HCT116 (cell line): ENCODE measurements around the gene ZBTB5. TPM values are rescaled to one million over a fixed set of nuclear protein-coding genes. Genes with fewer than 3 reads are reported as not detected.
A peak's percentile ranks its signal among the peaks of the same experiment; 100 is the strongest.

ENCODE experiments used
- ATAC-seq: fragments of 200-7000 bp; cut with Tn5 transposase; 2 replicates; pipeline ENCODE4 v1.9.1; 2020; ENCODE audit warnings: mild to moderate bottlenecking, moderate library complexity
- BruUV-seq: library from RNA; stranded (reverse); fragments of 400-500 nt; replicated peaks from 2 replicates; lab custom pipeline; 2021; lab: Mats Ljungman, UMichigan
- CTCF ChIA-PET: fragments of 300-600 bp; sonication (Branson Sonifier 250); formaldehyde crosslinking; loops from one replicate; lab custom pipeline; 2021; ENCODE audit warnings: antibody characterized with exemption; lab: Charles Lee
- POLR2A ChIA-PET: fragments of 300-600, 350-600 bp; sonication (Branson Sonifier 250); formaldehyde crosslinking; loops from one replicate; lab custom pipeline; 2021; ENCODE audit warnings: antibody characterized with exemption; lab: Charles Lee
- RAD21 ChIA-PET, 2 experiments: fragments of 300-600 bp; sonication (Branson Sonifier 250); formaldehyde crosslinking; loops; one replicate each; lab custom pipeline; 2023; ENCODE audit warnings: low total read pairs in 2 of 2; ENCODE audit not compliant: uncharacterized antibody in 2 of 2, unreplicated experiment in 2 of 2, low non-redundant PET in 1 of 2; lab: Charles Lee
- DNase-seq: peaks from one replicate; pipeline ENCODE4 v3.0.0-alpha.2; 2010; ENCODE audit warnings: low read depth, low spot score
- H2AFZ ChIP-seq: fragments of 200-600 bp; shearing (Covaris generic), sonication (generic); 2 replicates; pipeline ENCODE4 v1.6.1; 2017; ENCODE audit warnings: low read depth, mixed run types, mixed read lengths, antibody characterized with exemption, low read length; ENCODE audit not compliant: poor library complexity, severe bottlenecking
- H3K27ac ChIP-seq: 2 replicates; pipeline ENCODE4 v1.5.1; 2012; ENCODE audit warnings: low read depth, low read length
- H3K27me3 ChIP-seq: fragments of 200-600 bp; sonication (generic); 2 replicates; pipeline ENCODE4 v1.6.1; 2016; ENCODE audit warnings: mixed run types, low read length, mixed read lengths; ENCODE audit not compliant: insufficient read depth
- H3K36me3 ChIP-seq, 2 experiments: fragments of 200-500 bp in 1 of 2; fragments of 200-600 bp in 1 of 2; sonication (Bioruptor generic) in 1 of 2; sonication (generic) in 1 of 2; 2 replicates each; pipeline versions ENCODE4 v1.5.1 to v1.6.1; 2014 to 2016; ENCODE audit warnings: low read length in 2 of 2, inconsistent platforms in 1 of 2, mixed read lengths in 1 of 2, mixed run types in 1 of 2; ENCODE audit not compliant: insufficient read depth in 2 of 2, control insufficient read depth in 1 of 2
- H3K4me1 ChIP-seq, 2 experiments: fragments of 200-600 bp in 1 of 2; sonication (generic) in 1 of 2; 2 replicates each; pipeline versions ENCODE4 v1.5.1 to v1.6.1; 2012 to 2017; ENCODE audit warnings: low read length in 2 of 2, inconsistent platforms in 1 of 2, mild to moderate bottlenecking in 1 of 2, mixed read lengths in 1 of 2, mixed run types in 1 of 2, moderate library complexity in 1 of 2; ENCODE audit not compliant: insufficient read depth in 2 of 2, control insufficient read depth in 1 of 2
- H3K4me2 ChIP-seq: fragments of 200-600 bp; sonication (generic); 2 replicates; pipeline ENCODE4 v1.6.1; 2017; ENCODE audit warnings: mixed run types, low read length, mixed read lengths
- H3K4me3 ChIP-seq, 2 experiments: fragments of 200-600 bp in 1 of 2; sonication (generic) in 1 of 2; replicated peaks in 1 of 2; 2 replicates each; pipeline ENCODE4 v1.5.1; 2011 to 2016; ENCODE audit warnings: low read length in 2 of 2, control low read depth in 1 of 2, low read depth in 1 of 2, mild to moderate bottlenecking in 1 of 2, mixed read lengths in 1 of 2, mixed run types in 1 of 2
- H3K79me2 ChIP-seq: fragments of 200-600 bp; sonication (generic); 2 replicates; pipeline ENCODE4 v1.6.1; 2017; ENCODE audit warnings: mild to moderate bottlenecking, mixed run types, low read length, moderate library complexity, mixed read lengths; ENCODE audit not compliant: insufficient read depth
- H3K9ac ChIP-seq: fragments of 200-600 bp; sonication (generic); 2 replicates; pipeline ENCODE4 v1.6.1; 2016; ENCODE audit warnings: low read length, mixed read lengths
- H3K9me2 ChIP-seq: fragments of 200-600 bp; sonication (generic), shearing (Covaris generic); 2 replicates; pipeline ENCODE4 v1.6.1; 2017; ENCODE audit warnings: mixed run types, mild to moderate bottlenecking, moderate library complexity; ENCODE audit not compliant: insufficient read depth
- H3K9me3 ChIP-seq, 2 experiments: fragments of 200-500 bp in 1 of 2; fragments of 200-600 bp in 1 of 2; sonication (Bioruptor generic) in 1 of 2; sonication (generic) in 1 of 2; 2 replicates each; pipeline ENCODE4 v1.6.1; 2014 to 2017; ENCODE audit warnings: low read length in 2 of 2, mixed read lengths in 2 of 2, inconsistent platforms in 1 of 2, low read depth in 1 of 2, mild to moderate bottlenecking in 1 of 2, mixed run types in 1 of 2, moderate library complexity in 1 of 2; ENCODE audit not compliant: control insufficient read depth in 1 of 2, insufficient read depth in 1 of 2
- H4K20me1 ChIP-seq: fragments of 200-600 bp; sonication (generic), shearing (Covaris generic); 2 replicates; pipeline ENCODE4 v1.6.1; 2017; ENCODE audit warnings: mixed run types, mild to moderate bottlenecking, moderate library complexity; ENCODE audit not compliant: insufficient read depth
- CBX3 ChIP-seq: IDR thresholded peaks from 2 replicates; pipeline ENCODE4 v1.6.1; 2012; ENCODE audit warnings: low read depth
- ELF1 ChIP-seq: IDR thresholded peaks from 2 replicates; pipeline ENCODE4 v1.6.1; 2012; ENCODE audit warnings: low read depth, borderline replicate concordance
- EZH2 ChIP-seq: fragments of 200-600 bp; sonication (generic); IDR thresholded peaks from 2 replicates; pipeline ENCODE4 v1.6.1; 2017; ENCODE audit warnings: antibody characterized with exemption, mixed run types
- POLR2A ChIP-seq: IDR thresholded peaks from 2 replicates; pipeline ENCODE4 v1.7.0; 2011; ENCODE audit warnings: borderline replicate concordance; ENCODE audit not compliant: insufficient read depth, insufficient read length; ENCODE audit errors: extremely low read depth
- TCF7L2 ChIP-seq: IDR thresholded peaks from 2 replicates; pipeline ENCODE4 v1.7.0; 2011; ENCODE audit warnings: borderline replicate concordance, inconsistent platforms; ENCODE audit not compliant: insufficient read depth, insufficient read length; ENCODE audit errors: extremely low read depth
- ZFX ChIP-seq: fragments of 450-650 bp; IDR thresholded peaks from 2 replicates; pipeline ENCODE4 v1.6.1; 2017
- intact Hi-C: fragments of 100-400 bp; cut with micrococcal nuclease; formaldehyde crosslinking; loops from 2 replicates; pipeline ENCODE4 v1.10.0; 2022
- total RNA-seq: library from RNA; stranded (reverse); gene quantifications from one replicate; pipeline ENCODE4 v1.2.1, GENCODE V29; 2021; ENCODE audit not compliant: unreplicated experiment
- TF ChIP-seq, protein P1 (sequence below): IDR thresholded peaks from 2 replicates; pipeline ENCODE4 v1.6.1; 2012
- TF ChIP-seq, protein P2 (sequence below): IDR thresholded peaks from 2 replicates; pipeline ENCODE4 v1.6.1; 2011; ENCODE audit warnings: mild to moderate bottlenecking, low read length, moderate library complexity; ENCODE audit not compliant: insufficient replicate concordance; ENCODE audit errors: extremely low read depth

ZBTB5 gene
- total RNA-seq, 1 experiment from 2014 or later: 22.3 TPM

DNA sequence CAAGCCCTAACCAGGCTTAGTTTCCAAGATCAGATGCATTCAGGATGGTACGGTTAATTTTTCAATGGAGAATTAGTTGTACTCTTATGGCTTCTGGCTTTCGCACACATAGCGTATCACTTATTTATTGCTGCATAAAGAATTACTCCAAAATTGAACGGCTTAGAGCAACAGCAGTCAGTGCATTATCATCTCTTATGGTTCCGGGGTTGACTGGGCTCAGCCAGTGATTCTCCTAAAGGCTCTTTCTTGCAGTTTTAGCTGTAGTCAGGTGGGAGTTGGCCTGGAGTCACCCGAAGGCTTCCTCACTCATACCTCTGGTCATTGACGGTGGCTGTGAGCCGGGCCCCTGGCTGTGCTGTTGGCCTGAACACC, 43.3 kb downstream of the ZBTB5 start:
- ATAC-seq: no peak
- Histone ChIP-seq H3K9me3 (no peaks in the 10 kb centered on the region), H3K4me3 (peak overlapping the region; percentile 95 to 96), H4K20me1 (no peaks in the 10 kb centered on the region), H3K79me2 (peaks cover 41% of the 10 kb centered on the region), H3K9me2 (no peaks in the 10 kb centered on the region), H2AFZ (no peak overlapping the region), H3K9ac (peak overlapping the region; percentile 80), H3K27ac (peak overlapping the region; percentile 73)
- ChIA-PET CTCF (interaction anchor here (1.0 to 2.1 kb wide), 2 partner anchors 11 to 15 kb away, joined by 4 to 5 read pairs; no protein-coding TSS in a partner anchor), POLR2A (interaction anchor here (0.6 to 1.0 kb wide), 4 partner anchors 8 to 22 kb away, joined by 3 to 4 read pairs (median 3); no protein-coding TSS in a partner anchor)
- intact Hi-C loops: no loop called here
- BruUV-seq: no TSS peak
- DNase-seq: no peak
- TF ChIP-seq TCF7L2 (no peak), ZFX (no peak), CBX3 (no peak), POLR2A (no peak), ELF1 (no peak), EZH2 (no peak)
- TF ChIP-seq, protein P1, sequence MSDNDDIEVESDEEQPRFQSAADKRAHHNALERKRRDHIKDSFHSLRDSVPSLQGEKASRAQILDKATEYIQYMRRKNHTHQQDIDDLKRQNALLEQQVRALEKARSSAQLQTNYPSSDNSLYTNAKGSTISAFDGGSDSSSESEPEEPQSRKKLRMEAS: no peak
- TF ChIP-seq, protein P2, sequence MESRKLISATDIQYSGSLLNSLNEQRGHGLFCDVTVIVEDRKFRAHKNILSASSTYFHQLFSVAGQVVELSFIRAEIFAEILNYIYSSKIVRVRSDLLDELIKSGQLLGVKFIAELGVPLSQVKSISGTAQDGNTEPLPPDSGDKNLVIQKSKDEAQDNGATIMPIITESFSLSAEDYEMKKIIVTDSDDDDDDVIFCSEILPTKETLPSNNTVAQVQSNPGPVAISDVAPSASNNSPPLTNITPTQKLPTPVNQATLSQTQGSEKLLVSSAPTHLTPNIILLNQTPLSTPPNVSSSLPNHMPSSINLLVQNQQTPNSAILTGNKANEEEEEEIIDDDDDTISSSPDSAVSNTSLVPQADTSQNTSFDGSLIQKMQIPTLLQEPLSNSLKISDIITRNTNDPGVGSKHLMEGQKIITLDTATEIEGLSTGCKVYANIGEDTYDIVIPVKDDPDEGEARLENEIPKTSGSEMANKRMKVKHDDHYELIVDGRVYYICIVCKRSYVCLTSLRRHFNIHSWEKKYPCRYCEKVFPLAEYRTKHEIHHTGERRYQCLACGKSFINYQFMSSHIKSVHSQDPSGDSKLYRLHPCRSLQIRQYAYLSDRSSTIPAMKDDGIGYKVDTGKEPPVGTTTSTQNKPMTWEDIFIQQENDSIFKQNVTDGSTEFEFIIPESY: no peak
- TF ChIP-seq, all 23 proteins: peak for 0
- RAD21 ChIA-PET: no interaction called here
- Histone ChIP-seq H3K36me3 (peaks cover 6 to 13% of the 10 kb centered on the region in 2 experiments; a peak in 3 of 4 replicates), H3K27me3 (no peaks in the 10 kb centered on the region), H3K4me2 (peak overlapping the region; percentile 88), H3K4me1 (peaks cover 4 to 18% of the 10 kb centered on the region in 2 experiments; a peak in 3 of 4 replicates)
